ENCODE data around the gene CTNNBL1. TPM values are rescaled to one million over a fixed set of nuclear protein-coding genes. Genes with fewer than 3 reads are reported as not detected.

The CTNNBL1 gene
- total RNA-seq, 1 experiment from 2014 or later: 49.1 TPM

DNA sequence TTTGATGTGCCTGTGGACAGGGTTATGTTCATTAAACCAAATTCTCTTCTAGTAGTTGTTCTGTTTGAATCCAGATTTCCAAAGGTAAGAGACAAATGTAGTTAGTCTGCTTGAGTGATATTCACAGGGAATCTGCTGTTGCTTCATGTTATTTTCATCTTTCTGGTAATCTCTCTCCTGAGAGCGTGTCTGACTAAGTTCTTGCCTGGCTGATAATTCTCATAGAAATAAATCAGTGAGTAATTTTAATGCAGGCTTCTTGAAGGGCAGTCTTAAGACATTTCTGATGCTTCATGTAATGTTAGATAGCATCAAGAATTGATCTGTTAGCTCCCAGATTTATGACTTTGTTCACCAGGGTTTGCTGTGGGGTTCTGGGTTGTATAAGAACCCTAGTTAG lies 54.2 kb downstream of the CTNNBL1 start:
- no peaks in the 10 kb centered on the region for H3K4me1 ChIP-seq (replicated peaks)
- no peaks in the 10 kb centered on the region for H3K9me3 ChIP-seq (replicated peaks)
- DNase-seq (ENCODE audit: low read depth in 1 of 2, low spot score in 2 of 2): no peak
- H3K27me3 ChIP-seq (replicated peaks): no peaks in the 10 kb centered on the region
- H3K4me3 ChIP-seq: no peak overlapping the region
- H3K27ac ChIP-seq: no peak overlapping the region
- peaks cover 8% of the 10 kb centered on the region for H3K36me3 ChIP-seq

DNA sequence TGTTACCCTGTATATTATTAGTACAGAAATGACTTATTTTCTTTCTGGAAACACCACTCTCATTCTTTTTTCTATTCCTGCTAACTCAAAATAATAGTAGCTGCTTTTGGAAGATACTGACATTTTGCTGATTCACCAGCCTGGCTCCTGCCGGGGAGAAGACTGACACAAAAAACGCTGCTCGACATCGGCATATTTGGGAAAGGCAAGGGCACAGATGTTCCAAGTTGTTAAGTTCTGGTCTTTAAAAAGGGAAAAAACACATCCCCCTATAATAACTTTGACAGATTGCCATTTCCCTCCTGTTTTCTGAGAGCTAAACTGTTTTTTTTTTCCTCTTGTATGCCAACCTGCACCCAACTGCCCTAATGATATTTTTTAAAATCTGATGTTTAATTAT lies 55.4 kb downstream of the CTNNBL1 start:
- H3K27ac ChIP-seq: no peak overlapping the region
- DNase-seq (ENCODE audit: low read depth in 1 of 2, low spot score in 2 of 2): no peak
- H3K9me3 ChIP-seq (replicated peaks): no peaks in the 10 kb centered on the region
- no peaks in the 10 kb centered on the region for H3K27me3 ChIP-seq (replicated peaks)
- no peaks in the 10 kb centered on the region for H3K4me1 ChIP-seq (replicated peaks)
- H3K36me3 ChIP-seq: peaks cover 8% of the 10 kb centered on the region
- H3K4me3 ChIP-seq: no peak overlapping the region

DNA sequence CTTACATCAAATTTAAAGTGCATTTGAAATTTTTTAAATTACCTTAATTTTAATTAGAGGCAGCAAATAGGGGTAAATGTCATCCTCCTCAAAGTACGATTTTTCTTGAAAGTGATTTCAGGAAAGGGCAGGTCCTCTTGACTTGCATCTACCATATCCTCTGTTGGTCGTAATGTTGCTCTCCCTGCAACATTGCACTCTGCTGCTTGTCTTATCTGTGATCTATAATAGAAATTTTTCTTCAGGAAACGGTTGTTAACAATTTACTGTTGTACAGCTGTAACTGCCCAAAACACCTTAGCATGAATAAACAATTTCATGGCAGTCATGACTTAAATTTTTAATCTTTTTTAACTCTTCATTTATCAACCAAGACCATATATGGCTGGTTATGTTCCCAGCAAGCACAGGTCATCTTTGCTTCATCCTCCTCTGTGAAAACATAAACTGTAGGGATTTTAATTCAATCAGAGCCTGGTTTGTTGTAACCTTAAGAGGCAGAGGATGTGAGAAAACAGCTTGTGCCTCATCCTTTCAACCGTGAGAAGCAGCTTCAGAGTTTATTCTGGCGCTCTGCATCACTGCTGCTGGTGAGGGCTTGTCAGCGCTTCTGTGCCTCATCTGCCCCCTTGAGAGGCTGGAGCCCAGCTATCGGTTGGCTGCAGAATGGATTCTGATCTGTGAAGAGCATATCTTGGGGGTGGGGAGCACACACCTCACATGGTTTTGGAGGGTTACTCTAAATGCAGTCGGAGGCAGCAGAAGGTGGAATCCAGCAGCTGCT lies 56.0 kb downstream of the CTNNBL1 start:
- Histone ChIP-seq H3K9me3 (replicated peaks) (no peaks in the 10 kb centered on the region), H3K4me1 (replicated peaks) (no peaks in the 10 kb centered on the region), H3K4me3 (no peak overlapping the region), H3K27ac (no peak overlapping the region), H3K36me3 (peaks cover 8% of the 10 kb centered on the region), H3K27me3 (replicated peaks) (no peaks in the 10 kb centered on the region)
- DNase-seq (ENCODE audit: low read depth in 1 of 2, low spot score in 2 of 2): no peak

DNA sequence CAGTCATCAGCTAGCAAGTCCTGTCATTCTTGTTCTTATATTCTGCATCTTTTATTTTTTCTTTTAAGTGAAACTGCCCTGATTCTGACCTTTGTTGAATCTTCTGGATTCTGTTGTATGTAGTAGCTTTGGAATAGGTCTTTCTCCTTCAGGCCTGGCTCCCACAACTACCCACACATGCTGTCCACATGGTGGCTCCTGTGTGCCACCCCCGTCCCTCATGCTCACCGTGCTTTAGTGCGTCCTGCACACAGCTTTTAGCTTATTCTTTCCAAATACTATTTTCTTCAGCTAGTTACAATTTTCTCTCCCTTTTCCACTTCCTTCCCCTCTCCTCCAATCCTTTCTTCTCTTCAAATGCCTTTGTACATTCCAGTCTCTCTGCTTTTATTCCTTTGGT lies 61.8 kb downstream of the CTNNBL1 start:
- Histone ChIP-seq H3K4me3 (no peak overlapping the region), H3K9me3 (replicated peaks) (no peaks in the 10 kb centered on the region), H3K27ac (no peak overlapping the region), H3K4me1 (replicated peaks) (no peaks in the 10 kb centered on the region), H3K36me3 (peaks cover 13% of the 10 kb centered on the region; the same call in 1 of the 2 replicates), H3K27me3 (replicated peaks) (no peaks in the 10 kb centered on the region)
- DNase-seq (ENCODE audit: low read depth in 1 of 2, low spot score in 2 of 2): peak in 1 of 2 experiments; percentile 11

DNA sequence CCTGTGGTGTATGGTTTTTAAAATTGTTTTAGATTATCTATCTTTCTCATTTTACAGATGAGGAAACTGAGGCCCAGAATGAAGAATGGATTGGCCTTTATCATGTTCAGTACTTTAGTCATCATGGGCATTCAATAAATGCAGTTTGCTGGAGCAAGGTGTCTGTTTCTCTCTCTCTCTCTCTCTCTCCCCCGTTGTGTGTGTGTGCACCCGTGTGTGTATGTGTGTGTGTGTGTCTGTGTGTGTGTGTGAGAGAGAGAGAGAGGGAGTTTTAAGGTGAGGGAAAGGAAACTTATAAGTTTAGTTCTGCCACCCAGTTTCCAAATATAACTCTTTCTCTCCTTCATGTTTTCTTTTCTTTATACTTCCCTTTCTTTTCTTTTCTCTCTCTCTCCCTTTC lies 62.4 kb downstream of the CTNNBL1 start:
- Histone ChIP-seq H3K9me3 (replicated peaks) (no peaks in the 10 kb centered on the region), H3K4me3 (no peak overlapping the region), H3K27ac (no peak overlapping the region), H3K36me3 (peaks cover 13% of the 10 kb centered on the region; the same call in 1 of the 2 replicates), H3K4me1 (replicated peaks) (no peaks in the 10 kb centered on the region), H3K27me3 (replicated peaks) (no peaks in the 10 kb centered on the region)
- DNase-seq (ENCODE audit: low read depth in 1 of 2, low spot score in 2 of 2): no peak

DNA sequence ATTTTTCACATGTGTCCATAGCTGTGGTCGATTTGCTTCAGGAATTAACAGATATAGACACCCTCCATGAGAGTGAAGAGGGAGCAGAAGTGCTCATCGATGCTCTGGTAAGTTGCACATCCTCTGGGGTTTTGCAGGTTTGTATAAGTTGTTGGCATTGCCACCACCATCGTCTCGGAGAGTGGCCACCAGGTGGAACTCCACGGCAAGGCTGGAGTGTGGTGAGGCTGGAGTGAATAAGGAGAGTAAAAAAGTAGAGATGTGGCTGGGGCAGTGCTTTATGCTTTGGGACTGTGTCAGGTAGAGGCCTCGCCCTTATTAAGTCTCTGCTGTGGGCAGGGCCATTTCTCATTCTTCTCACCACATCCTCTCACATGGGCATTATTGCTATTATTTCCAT lies 63.7 kb downstream of the CTNNBL1 start:
- no peak for DNase-seq (ENCODE audit: low read depth in 1 of 2, low spot score in 2 of 2)

DNA sequence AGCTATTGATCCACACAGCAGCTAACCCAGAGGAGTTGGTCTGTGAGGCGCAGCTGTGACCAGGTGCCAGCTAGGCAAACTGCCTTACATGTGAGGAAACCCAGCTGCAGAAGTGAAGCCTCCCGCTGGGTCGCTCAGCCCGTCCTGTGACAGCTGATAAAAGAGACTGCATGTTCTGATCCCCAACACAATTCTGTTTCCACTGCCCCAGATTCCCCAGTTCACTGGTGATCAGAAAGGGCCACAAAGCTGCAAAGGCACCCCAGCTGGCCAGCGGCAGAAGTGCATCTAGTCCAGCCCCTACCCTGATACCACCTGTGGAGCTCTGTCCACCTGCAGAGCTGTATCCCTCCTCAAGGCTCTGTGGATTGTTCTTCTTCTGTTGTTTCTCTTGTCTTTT lies 64.5 kb downstream of the CTNNBL1 start:
- Histone ChIP-seq H3K36me3 (peaks cover 13% of the 10 kb centered on the region; the same call in 1 of the 2 replicates), H3K9me3 (replicated peaks) (no peaks in the 10 kb centered on the region), H3K4me3 (no peak overlapping the region), H3K27ac (no peak overlapping the region), H3K27me3 (replicated peaks) (no peaks in the 10 kb centered on the region), H3K4me1 (replicated peaks) (no peaks in the 10 kb centered on the region)
- DNase-seq (ENCODE audit: low read depth in 1 of 2, low spot score in 2 of 2): no peak

More for the DNA sequence above, 63.7 kb downstream of the CTNNBL1 start:
- Histone ChIP-seq H3K4me1 (replicated peaks) (no peaks in the 10 kb centered on the region), H3K36me3 (peaks cover 13% of the 10 kb centered on the region; the same call in 1 of the 2 replicates), H3K27me3 (replicated peaks) (no peaks in the 10 kb centered on the region), H3K27ac (no peak overlapping the region), H3K4me3 (no peak overlapping the region), H3K9me3 (replicated peaks) (no peaks in the 10 kb centered on the region)

DNA sequence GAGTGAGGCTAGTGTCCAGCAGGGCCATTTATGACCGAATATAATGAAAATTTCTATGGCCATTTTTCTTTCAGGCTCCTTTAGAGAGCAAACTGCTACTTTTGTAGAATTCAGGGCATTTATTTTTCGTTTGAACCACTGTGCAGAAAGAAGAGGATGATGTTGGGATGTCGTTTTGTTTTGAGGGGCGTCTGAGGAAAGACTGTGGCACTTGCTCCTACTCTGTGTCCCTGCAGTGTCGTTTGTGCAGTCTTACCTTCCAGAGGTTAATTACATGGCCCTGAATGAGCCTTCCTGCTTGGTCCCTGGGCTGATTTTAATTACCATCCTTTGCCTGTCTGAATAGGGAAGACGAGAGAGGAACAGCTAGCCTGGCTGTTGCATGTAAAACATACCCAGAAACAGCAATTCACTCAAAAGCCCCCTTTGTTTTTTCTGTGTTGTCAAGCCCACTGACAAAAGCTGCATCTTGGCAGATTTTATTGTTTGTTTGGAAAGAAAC lies 65.3 kb downstream of the CTNNBL1 start:
- Histone ChIP-seq H3K4me3 (no peak overlapping the region), H3K27ac (no peak overlapping the region), H3K4me1 (replicated peaks) (no peaks in the 10 kb centered on the region), H3K36me3 (peaks cover 13% of the 10 kb centered on the region; the same call in 1 of the 2 replicates), H3K27me3 (replicated peaks) (no peaks in the 10 kb centered on the region), H3K9me3 (replicated peaks) (no peaks in the 10 kb centered on the region)
- DNase-seq (ENCODE audit: low read depth in 1 of 2, low spot score in 2 of 2): no peak

DNA sequence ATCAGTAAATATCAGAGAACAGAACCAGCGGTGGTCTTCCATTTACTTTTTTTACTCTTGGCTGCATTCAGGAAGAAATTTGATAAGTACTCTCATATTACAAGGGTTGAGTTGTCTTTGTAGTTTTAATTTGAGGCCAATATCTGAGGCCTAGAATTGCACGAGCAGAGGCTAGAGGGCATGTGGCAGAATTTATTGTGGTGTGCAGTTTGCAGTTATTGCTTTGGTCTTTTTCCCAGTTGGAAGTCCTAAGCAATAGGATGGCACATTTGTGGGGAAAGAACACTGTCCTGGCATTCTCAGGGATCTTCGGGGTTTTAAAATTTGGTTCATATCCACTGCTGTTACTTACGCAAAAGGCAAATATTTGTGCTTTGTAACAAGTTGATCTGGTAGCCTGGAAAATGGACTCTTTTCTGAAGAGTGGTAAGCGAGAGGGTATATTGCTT lies 66.0 kb downstream of the CTNNBL1 start:
- Histone ChIP-seq H3K4me3 (no peak overlapping the region), H3K9me3 (replicated peaks) (no peaks in the 10 kb centered on the region), H3K36me3 (peaks cover 13% of the 10 kb centered on the region; the same call in 1 of the 2 replicates), H3K4me1 (replicated peaks) (no peaks in the 10 kb centered on the region), H3K27me3 (replicated peaks) (no peaks in the 10 kb centered on the region), H3K27ac (no peak overlapping the region)
- no peak for DNase-seq (ENCODE audit: low read depth in 1 of 2, low spot score in 2 of 2)

DNA sequence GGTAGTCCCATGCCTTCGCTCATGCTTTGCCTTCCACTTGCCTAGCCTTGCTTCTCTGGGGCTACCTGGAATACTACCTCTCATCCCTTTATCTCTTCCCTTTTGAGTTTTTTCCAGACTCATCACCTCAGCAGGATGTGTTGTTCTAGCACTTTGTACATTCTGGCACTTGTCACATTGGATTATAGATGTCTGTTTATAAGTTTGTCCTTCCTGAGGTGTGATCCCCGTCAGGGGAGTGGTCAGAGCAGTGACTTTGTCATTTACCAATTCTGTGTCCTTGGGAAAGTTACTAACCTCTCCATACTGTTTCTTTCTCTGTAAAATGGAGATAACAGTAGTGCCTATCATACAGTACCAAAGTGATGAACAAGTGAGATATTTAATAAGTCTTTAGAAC lies 66.5 kb downstream of the CTNNBL1 start:
- Histone ChIP-seq H3K4me1 (replicated peaks) (no peaks in the 10 kb centered on the region), H3K27ac (no peak overlapping the region), H3K27me3 (replicated peaks) (no peaks in the 10 kb centered on the region), H3K4me3 (no peak overlapping the region), H3K9me3 (replicated peaks) (no peaks in the 10 kb centered on the region), H3K36me3 (peaks cover 13% of the 10 kb centered on the region; the same call in 1 of the 2 replicates)
- DNase-seq (ENCODE audit: low read depth in 1 of 2, low spot score in 2 of 2): no peak

DNA sequence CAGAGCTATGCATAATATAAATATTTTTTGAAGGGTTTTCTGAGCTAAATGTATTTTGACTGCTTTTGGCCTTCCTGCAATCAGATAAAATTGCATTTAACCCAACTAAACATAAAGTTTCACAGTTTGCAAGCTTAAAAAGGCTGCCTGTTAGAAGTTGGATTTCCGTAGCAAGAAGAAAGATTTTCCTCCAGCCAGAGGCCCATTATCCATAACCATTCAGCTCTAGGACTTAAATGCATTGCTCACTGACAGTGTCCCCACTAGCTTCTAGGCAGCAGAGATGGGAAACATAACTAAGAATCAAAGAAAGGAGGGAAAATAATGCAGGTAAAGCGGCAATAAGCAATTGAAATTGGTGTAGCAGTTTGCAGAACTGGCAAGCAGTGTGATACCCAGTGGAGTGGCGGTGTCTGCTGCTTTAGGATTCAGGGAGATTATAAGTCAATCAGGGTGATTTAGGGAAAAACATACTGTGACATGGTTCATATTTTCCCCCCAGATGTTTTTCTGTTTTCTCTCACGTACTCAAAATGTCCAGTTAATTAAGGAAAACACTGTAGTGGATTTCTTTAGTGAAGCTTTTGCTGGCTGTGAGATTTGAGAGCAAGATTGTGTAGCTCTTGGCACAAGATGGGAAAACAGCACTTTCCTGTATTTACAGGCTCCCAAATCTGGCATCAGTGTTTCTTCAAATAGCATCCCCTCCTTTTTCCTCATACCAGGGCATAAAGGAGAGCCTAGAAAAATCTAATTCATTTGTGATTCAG lies 69.1 kb downstream of the CTNNBL1 start:
- peaks cover under 1% of the 10 kb centered on the region; the same call in 1 of the 2 replicates for H3K36me3 ChIP-seq
- no peak for DNase-seq (ENCODE audit: low read depth in 1 of 2, low spot score in 2 of 2)

DNA sequence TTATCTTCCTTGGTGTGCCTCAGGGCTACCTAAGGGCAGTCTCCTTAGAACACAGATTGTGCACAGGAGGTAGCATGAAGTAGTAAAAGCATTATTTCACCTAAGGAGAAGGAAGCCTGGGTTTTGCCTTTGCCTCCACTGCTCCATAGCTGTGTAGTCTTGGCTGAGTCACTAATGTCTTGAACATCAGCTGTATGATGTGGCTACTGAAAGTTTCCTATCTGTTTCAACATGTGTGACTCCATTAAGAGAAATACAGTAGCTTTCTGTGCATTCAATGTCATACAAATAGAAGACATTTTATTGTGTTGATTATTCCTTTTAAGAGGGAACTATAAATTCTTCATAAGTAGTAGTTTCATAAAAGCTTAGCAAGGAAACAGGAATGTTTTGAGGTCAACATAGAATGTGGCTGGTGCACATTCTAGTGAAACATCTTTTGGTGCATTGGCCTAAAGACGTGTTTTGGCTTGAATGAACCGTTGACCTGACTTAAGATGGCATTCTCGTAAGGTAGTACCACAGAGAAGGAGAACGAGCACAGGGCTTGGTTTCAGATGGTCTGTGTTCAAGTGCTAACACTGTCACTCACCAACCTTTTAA lies 70.6 kb downstream of the CTNNBL1 start:
- H3K9me3 ChIP-seq (replicated peaks): no peaks in the 10 kb centered on the region
- H3K27me3 ChIP-seq (replicated peaks): no peaks in the 10 kb centered on the region
- H3K4me3 ChIP-seq: no peak overlapping the region
- no peaks in the 10 kb centered on the region for H3K4me1 ChIP-seq (replicated peaks)
- no peak for DNase-seq (ENCODE audit: low read depth in 1 of 2, low spot score in 2 of 2)
- H3K36me3 ChIP-seq: no peaks in the 10 kb centered on the region
- H3K27ac ChIP-seq: no peak overlapping the region

More for the DNA sequence above, 69.1 kb downstream of the CTNNBL1 start:
- no peak overlapping the region for H3K4me3 ChIP-seq
- H3K4me1 ChIP-seq (replicated peaks): no peaks in the 10 kb centered on the region
- H3K27me3 ChIP-seq (replicated peaks): no peaks in the 10 kb centered on the region
- H3K9me3 ChIP-seq (replicated peaks): no peaks in the 10 kb centered on the region
- no peak overlapping the region for H3K27ac ChIP-seq

DNA sequence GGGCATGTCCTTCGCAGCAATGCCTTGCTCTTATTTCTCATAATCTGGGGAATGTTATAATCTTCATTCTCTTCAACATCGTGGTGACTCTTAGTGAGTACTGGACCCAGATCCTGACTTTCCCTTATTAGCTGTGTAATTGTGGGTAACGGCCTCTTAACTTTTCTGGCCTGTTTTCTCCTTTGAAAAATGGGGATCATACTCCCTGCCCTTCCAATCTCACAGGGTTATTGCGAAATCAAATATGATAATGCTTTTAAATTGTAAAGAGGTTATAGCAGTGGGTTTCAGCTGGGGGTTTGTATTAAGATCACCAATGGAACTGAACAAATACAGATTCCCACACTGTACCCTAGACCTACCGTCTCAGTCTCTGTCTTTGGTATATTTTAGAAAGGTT lies 77.1 kb downstream of the CTNNBL1 start:
- Histone ChIP-seq H3K4me1 (replicated peaks) (no peaks in the 10 kb centered on the region), H3K9me3 (replicated peaks) (no peaks in the 10 kb centered on the region), H3K27ac (no peak overlapping the region)

More for the DNA sequence above, 77.1 kb downstream of the CTNNBL1 start:
- DNase-seq (ENCODE audit: low read depth in 1 of 2, low spot score in 2 of 2): no peak
- peaks cover 21% of the 10 kb centered on the region for H3K36me3 ChIP-seq
- H3K27me3 ChIP-seq (replicated peaks): no peaks in the 10 kb centered on the region
- H3K4me3 ChIP-seq: no peak overlapping the region

Data from SJSA1 (cell line).